HepG2 (cell line): ENCODE results near the gene LRRC45. TPM values are rescaled to one million over a fixed set of nuclear protein-coding genes. Genes with fewer than 3 reads are reported as not detected.

Experiments
- ATF2 ChIP-seq: sonication (generic); formaldehyde crosslinking; IDR thresholded peaks from 2 replicates; pipeline ENCODE4 v1.4.0; 2020; ENCODE audit warnings: missing genetic modification reagents
- CBX1 ChIP-seq: IDR thresholded peaks from one replicate; pipeline ENCODE4 v1.6.1; 2016; ENCODE audit warnings: antibody characterized with exemption, low read depth
- CEBPZ ChIP-seq: IDR thresholded peaks from 2 replicates; pipeline ENCODE4 v1.6.1; 2012; ENCODE audit warnings: low read length, improper control_type of control experiment
- DBP ChIP-seq: sonication (generic); formaldehyde crosslinking; IDR thresholded peaks from 2 replicates; pipeline ENCODE4 v1.4.0; 2020; ENCODE audit warnings: missing genetic modification reagents; ENCODE audit errors: not compliant biosample characterization
- DRAP1 ChIP-seq: IDR thresholded peaks from 2 replicates; pipeline ENCODE4 v1.6.1; 2016; ENCODE audit warnings: missing genetic modification reagents, missing compliant biosample characterization
- NCOA2 ChIP-seq: sonication (generic); formaldehyde crosslinking; IDR thresholded peaks from 2 replicates; pipeline ENCODE4 v1.8.0; 2022; ENCODE audit warnings: inconsistent platforms
- NFATC3 ChIP-seq: sonication (generic); formaldehyde crosslinking; IDR thresholded peaks from 2 replicates; pipeline ENCODE4 v1.5.1; 2020; ENCODE audit warnings: mild to moderate bottlenecking, missing genetic modification reagents
- PRMT3 ChIP-seq: sonication (generic); formaldehyde crosslinking; IDR thresholded peaks from 2 replicates; pipeline ENCODE4 v1.8.1; 2022; ENCODE audit warnings: low read depth, mild to moderate bottlenecking, moderate library complexity, missing genetic modification reagents, borderline replicate concordance
- SIX1 ChIP-seq: sonication (generic); formaldehyde crosslinking; IDR thresholded peaks from 2 replicates; pipeline ENCODE4 v1.4.0; 2020; ENCODE audit warnings: missing genetic modification reagents, borderline replicate concordance
- ZBTB4 ChIP-seq: sonication (generic); formaldehyde crosslinking; IDR thresholded peaks from 2 replicates; pipeline ENCODE4 v1.4.0; 2020; ENCODE audit warnings: missing genetic modification reagents, mild to moderate bottlenecking, borderline replicate concordance
- ZHX1 ChIP-seq: sonication (generic); formaldehyde crosslinking; IDR thresholded peaks from 2 replicates; pipeline ENCODE4 v1.8.1; 2022; ENCODE audit warnings: low read depth, mild to moderate bottlenecking, missing genetic modification reagents
- ZNF543 ChIP-seq: sonication (generic); formaldehyde crosslinking; IDR thresholded peaks from 2 replicates; pipeline ENCODE4 v1.4.0; 2020; ENCODE audit warnings: mild to moderate bottlenecking, missing genetic modification reagents
- ZNF7 ChIP-seq: IDR thresholded peaks from 2 replicates; pipeline ENCODE4 v1.6.1; 2016; ENCODE audit warnings: missing biosample characterization, missing genetic modification reagents
- ZNF878 ChIP-seq: sonication (generic); formaldehyde crosslinking; IDR thresholded peaks from 2 replicates; pipeline ENCODE4 v1.8.1; 2023; ENCODE audit warnings: mild to moderate bottlenecking, missing genetic modification reagents, moderate library complexity
- polyA plus RNA-seq, 8 experiments: library from polyadenylated mRNA; depleted of rRNA in 3 of 8; stranded (reverse) in 7 of 8; unstranded in 1 of 8; fragments of >200 nt; fragmentation: Illumina TruSeq in 4 of 8; extraction: Trizol in 4 of 8; gene quantifications; 2 replicates each; pipeline versions ENCODE4 v1.2.1 to v1.2.3, GENCODE V29; 2011 to 2016; ENCODE audit warnings: low read depth in 4 of 8, missing spikeins in 1 of 8, mixed read lengths in 1 of 8; ENCODE audit not compliant: insufficient read depth in 1 of 8
- total RNA-seq, 5 experiments: library from RNA; depleted of rRNA; stranded (reverse); fragments of >200 nt; fragmentation: Illumina TruSeq; extraction: Trizol; gene quantifications; 2 replicates each; pipeline ENCODE4 v1.2.3, GENCODE V29; 2016; ENCODE audit warnings: low read depth in 1 of 5

LRRC45 gene
- total and polyA plus RNA-seq, 2 of the 13 experiments (the other 11 are each of a cell fraction or from before 2014, with no cell fraction given), result 11.6 to 48.1 TPM

- TF ChIP-seq CEBPZ (no peak), ATF2 (CRISPR knock-in tag) (no peak), ZNF878 (CRISPR knock-in tag) (no peak), CBX1 (no peak), DRAP1 (CRISPR knock-in tag) (no peak), ZNF543 (no peak), ZBTB4 (CRISPR knock-in tag) (no peak; the same call in 1 of the 2 replicates), DBP (CRISPR knock-in tag) (no peak), SIX1 (CRISPR knock-in tag) (no peak), ZNF7 (no peak), NCOA2 (no peak), PRMT3 (CRISPR knock-in tag) (no peak), NFATC3 (CRISPR knock-in tag) (no peak), ZHX1 (CRISPR knock-in tag) (no peak)
These were observed 39.2 kb downstream of the LRRC45 start (continued) for GRCh38 chr17:82062076-82062983.
